GM21528 (cell line): ENCODE data around the gene CHD9NB.
"Not testable (repeated sequence)": the region's sequence is repeated elsewhere in the genome, so short reads cannot be mapped to it uniquely, and the experiment has no call there.

Experiments
- ATAC-seq: cut with Tn5 transposase; IDR thresholded peaks from one replicate; pipeline ENCODE4 v1.9.1; 2021; ENCODE audit warnings: mild to moderate bottlenecking, moderate library complexity; ENCODE audit not compliant: unreplicated experiment, low FRiP score

CHD9NB gene

DNA sequence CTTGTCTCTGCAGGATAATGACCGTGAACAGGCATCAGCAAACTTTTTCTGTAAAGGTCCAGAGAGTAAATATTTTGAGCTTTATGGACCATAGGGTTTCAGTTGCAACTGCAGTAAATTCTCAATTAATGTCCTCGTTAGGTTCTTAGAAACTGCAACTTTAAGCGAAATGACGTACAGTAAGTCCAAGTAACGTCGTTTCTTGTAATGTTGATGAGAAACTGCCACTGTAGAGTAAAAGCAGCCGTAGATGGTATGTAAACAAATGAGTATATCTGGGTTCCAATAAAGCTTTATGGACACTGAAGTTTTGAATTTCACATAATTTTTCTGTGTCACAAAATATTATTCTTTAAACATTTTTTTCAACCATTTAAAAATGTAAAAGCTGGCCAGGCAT, 7.0 kb upstream of the CHD9NB start:
- ATAC-seq, result no peak

DNA sequence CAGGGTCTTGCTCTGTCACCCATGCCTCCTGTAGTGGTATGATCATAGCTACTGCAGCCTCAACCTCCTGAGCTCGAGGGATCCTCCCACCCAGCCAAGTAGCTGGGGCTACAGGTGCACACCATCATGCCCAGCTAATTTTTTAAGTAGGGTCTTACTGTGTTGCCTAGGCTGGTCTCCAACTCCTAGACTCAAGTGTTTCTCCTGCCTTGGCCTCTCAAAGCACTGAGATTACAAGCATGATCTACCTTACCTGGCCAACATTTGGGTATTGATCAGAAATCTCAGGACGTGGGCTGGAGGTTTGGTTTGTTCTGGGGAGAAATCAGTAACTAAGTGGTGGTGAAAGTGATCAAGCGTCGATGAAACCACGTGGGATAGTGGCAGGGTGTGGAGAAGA, 6.2 kb upstream of the CHD9NB start:
- no peak for ATAC-seq

DNA sequence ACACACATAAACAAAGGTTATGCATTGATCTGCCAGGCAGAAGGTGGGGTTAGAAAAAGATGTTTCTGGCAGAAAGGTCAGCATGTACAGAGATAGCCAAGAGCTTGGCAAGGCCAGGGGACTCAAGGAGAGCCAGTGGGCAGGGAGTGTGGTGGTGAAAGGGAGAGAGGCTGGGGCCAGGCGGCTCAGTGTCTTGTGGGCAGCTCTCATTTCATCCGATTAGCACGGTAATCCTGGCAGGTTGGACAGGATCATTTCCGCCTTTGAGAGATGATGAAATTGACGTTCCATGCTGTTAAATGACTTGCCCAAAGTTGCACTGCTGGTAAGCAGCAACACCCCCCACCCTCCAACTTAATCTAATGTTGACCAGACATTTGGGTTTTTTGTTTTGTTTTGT, 5.7 kb upstream of the CHD9NB start:
- no peak for ATAC-seq

DNA sequence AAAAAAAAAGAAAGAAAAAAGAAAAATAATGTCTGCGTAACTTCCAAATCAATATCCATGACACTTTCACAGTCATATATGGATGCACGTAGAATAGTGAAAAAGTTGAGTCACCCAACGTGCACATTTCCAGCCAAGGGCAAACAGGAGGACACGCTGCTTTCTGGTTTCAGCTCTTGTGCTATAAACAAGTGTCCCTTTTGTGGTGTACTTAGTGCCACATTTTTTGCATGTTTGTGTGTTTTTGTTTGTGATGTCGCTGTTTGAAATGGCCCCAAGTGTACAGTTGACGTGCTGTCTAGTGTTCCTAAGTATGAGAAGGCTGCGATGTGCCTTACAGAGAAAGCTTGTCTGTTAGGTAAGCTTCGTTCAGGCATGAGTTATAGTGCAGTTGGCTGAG, 5.0 kb upstream of the CHD9NB start:
- ATAC-seq, result no peak

DNA sequence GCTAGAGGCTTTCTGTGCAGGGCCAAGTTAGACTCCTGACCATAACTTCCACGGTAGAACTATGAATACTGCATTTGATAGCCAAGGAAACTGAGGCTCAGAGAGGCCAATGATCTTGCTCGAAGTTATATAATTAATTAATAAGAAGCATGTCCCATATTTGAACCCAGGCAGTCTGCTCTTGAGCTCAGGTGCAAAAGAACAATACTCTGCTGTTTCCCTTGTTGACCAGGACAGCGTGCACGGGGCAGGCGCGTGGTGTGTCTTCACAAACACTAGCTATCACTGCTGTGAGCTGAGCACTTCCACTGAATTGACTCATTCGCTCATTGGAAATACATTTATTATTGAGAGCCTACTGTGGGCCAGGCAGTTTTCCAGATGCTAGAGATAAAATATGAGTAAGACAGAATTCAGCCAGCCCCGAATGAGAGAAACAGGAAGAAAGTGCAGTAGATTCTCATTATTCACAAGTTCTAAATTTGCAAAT, 3.7 kb upstream of the CHD9NB start:
- ATAC-seq, result no peak

DNA sequence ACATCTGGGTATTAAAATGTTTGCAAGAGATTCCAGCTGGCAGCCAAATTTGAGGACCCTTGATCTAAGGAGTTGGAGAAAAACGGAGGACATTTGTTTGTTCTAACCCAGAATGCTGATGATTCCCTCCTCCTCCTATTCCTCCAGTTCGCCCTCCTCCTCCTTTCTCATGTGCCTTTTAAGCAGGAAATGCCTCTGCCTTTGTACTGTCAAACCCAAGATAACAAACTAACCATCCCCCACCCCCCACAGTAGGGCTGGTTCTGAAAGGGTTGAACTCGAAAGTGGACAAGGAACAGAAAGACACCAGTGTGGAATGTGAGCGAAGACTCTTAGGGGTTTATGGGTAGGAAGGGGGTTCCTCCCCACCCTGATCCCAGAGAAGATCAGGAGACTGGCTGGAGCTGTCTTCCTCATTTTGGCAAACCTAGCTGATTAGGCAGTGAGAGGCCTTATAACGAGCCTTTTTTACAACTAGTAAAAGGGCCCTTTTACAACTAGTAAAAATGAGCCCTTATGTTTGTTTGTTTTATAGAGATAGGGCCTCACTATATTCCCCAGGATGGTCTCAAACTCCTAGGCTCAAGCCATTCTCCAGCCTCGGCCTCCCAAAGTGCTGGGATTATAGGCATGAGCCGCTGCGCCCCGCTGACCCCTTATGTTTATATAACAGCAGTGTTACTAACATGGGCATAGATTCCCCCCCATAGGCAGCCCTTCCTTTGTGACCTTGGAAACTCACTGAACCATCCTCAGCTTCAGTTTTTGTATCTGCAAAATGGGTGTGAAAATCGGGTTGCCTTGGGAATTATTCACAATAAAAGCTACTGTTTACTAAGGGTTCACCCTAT, 3.1 kb upstream of the CHD9NB start:
- ATAC-seq, result no peak

DNA sequence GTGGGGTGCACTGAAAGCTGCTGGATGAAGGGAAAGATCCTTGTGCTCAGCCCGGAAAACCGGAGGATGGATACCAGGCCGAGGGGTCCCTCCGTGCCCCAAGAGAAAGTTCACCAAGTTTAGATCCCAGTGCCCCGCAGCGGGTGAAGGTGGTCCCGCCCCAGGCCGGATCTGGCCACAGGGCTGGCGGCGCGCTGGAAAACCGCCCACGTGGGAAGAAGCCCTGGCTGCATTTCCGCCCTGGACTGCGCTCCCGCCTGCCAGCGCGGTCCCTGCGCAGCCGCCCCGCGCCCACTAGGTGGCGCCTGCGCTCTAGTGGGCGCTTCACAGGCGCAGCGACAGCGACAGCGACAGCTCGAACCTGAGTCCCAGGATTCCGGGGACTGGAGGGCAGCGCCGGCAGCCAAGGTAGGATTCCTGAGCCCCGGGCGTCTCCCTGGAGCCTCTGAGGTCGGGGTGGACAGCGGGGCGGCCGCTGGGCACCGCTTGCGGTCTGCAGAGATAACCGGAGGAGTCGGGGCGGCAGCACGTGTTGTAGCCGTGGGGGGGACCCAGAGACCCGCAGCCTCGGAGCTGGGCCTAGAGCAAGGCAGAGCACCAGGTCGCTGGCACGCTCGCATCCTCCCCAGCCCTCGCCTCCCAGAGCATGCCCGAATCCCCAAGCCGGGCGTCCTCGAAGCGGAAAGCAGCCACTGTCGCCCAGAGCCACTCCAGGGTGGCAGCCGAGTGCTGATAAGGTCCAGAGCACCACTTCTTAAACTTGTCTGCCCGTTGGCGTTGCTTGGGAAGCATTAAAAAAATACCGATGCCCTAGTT, 2.2 kb upstream of the CHD9NB start, which contains the start of gene CHD9:
TSS of gene CHD9 (plus strand) at position 322 of the 816 bp plus-strand sequence. CDS start 101,099 bp downstream, outside the sequence.
- ATAC-seq, result peak; percentile 87

DNA sequence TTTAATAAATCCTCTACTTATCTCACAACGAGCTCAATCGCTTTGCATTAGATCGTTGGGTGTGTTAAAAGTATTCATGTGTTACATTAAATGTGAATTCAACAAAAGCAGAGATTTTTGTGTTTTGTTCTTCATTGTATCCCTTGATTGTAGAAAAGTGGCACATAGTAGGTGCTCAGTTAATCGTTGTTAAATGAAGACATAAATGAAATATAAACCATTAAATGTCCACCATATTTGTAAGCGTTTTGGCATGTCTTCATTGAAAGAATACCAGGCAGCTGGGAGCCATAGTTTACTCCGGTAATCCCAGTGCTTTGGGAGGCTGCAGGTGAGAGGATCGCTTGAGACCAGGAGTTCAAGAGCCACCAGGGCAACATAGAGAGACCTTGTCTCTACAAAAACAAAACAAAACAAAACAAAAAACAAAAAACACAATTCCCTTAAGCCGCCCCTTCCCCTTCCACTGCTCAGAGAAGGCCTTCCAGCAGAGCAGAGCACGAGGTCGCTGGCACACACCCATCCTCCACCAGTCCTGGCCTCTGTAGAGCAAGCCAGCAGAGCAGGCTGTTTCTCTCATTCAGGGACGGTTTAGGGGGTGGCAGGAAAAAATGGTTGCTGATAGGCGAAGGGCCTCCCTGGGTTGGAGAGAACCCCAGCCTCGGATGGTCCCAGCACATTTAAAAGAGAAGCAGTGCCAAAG, 1.4 kb upstream of the CHD9NB start:
- ATAC-seq, result peak; percentile 34

DNA sequence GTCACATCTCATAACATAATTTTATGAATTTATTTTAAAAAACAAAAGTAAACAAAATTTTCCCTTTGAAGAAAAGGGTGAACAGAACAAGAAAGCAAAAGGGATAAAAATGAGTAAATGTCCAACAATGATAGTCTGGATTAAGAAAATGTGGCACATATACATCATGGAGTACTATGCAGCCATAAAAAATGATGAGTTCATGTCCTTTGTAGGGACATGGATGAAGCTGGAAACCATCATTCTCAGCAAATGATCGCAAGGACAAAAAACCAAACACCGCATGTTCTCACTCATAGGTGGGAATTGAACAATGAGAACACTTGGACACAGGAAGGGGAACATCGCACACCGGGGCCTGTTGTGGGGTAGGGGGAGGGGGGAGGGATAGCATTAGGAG, 1.4 kb downstream of the CHD9NB start:
- ATAC-seq, result not testable (repeated sequence)

DNA sequence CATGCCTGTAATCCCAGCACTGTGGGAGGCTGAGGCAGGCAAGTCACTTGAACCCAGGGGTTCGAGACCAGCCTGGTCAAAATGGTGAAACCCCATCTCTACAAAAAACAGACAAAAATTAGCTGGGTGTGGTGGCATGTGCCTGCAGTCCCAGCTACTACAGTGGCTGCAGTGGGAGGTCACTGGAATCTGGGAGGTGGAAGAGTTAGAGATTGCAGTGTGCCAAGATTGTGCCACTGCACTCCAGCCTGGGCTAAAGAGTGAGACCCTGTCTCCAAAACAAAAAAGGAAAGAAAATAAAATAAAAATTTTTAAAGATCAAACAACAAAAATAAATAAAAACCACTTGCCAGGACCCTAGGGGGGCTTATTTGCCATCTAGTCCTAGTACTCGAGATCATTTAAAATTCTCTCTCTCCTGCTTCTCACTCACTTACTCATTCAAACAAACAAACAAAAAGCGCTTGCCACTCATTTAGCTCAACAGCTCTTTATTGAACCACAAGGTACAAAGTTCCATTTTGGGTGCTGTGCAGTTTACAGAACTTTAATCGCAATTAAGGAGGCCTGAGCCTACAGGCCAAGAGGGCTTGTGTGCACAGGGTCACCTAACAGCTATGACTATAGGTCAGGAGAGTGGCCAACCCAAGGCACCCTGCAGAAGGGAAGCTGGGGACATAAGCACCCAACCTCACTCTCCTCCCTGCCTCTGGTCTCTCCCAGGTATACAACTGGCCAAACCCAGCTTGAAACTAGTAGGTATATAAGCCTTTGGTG, 4.4 kb downstream of the CHD9NB start:
- ATAC-seq, result no peak

DNA sequence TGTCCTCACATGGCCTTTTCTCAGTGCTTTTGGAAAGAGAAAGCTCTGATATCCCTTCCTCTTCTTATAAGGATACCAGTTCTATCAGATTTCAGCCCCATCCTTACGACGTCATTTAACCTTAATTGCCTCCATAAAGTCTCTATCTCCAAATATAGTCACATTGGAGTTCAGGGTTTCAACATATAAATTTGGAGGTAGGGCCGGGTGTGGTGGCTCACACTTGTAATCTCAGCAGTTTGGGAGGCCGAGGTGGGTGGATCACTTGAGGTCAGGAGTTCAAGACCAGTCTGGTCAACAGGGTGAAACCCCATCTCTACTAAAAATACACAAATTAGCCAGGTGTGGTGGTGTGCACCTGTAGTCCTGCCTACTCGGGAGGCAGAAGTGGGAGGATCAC, 5.2 kb downstream of the CHD9NB start:
- not testable (repeated sequence) for ATAC-seq

DNA sequence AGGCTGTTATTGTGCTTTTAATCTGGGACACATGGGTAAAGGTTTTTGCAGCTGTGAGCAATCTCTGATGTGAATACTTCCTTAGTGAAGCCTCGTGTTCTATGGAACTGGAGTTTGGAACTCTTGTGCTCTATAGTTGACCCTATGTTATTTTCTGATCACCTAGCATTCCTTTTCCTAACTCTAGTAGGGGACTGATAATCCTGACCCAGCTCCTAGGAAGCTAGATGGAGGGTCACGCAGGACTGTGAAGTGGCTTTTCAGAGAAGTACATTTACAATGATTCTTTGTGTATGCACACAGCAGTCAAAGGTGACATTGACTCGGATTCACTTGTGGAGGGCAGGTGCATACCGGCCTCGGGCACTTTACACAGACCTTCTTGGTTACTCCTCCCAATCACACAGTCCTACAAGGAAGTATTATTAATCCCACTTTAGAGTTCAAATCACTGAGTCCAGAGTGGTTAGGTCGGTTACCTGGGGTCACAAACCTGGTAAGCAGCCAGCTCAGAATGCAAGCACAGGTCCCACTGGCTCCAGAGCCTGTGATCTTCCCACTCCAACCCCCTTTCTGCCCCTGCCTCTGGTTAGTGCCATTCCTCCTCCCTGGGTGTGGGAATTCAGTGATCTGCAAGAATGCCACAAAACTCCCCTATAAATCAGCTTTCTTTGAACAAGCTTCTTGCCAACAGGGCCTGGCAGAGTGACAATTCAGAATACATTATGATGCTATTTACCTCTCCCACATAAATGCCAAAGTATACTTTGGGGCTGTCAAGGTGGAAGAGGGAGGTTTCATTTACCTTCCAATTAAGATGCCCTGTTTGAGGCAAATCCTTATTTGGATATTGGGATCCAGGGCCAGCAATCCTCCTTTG, 7.1 kb downstream of the CHD9NB start:
- ATAC-seq, result no peak

DNA sequence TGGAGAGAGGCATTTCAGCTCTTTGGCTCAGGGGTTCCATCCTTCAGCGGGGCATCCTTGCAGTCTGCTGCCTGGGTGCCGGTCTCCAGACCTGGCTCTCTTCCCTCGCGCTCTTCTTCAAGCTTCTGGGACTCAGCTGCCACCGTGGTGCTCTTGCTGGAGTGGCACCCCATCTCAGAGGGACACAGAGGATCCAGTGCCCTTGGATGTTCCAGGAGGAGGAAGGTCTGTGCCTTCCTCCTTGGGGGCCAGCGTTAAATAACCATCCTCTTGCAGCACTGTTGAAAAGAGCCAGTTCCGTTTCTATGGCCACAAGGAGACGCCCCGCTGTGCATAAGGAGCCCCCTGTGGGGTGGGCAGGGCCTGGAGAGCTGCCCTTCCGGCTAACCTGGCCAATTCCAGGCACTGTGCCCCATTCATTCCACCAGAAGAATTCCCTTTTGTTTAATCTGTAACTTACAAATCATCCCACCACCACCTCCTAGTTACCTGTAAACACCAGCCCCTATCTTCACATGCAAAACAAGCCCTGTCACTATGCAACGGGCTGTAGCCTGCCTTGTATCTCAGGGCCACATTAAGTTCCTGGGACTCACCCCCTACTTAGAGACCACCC, 8.6 kb downstream of the CHD9NB start:
- no peak for ATAC-seq

DNA sequence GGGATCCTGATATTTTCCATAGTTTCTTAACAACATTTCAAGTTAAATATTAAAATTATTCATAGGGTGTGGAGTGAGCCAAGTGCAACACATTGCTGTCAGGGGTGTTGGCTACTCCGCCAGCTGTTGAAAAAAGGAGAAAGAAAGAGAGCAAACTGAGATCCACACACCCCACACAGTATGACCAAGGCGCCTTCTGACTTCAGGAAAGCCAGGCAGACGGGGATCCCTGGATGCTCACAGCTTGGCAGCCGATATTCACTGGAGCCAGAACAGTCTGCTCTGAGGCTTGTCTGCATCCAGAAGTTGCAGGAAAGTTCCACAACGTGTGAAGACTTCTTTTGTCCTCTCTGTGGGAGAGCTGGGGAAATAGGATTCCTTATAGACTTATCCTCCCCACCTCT, 9.3 kb downstream of the CHD9NB start:
- no peak for ATAC-seq

DNA sequence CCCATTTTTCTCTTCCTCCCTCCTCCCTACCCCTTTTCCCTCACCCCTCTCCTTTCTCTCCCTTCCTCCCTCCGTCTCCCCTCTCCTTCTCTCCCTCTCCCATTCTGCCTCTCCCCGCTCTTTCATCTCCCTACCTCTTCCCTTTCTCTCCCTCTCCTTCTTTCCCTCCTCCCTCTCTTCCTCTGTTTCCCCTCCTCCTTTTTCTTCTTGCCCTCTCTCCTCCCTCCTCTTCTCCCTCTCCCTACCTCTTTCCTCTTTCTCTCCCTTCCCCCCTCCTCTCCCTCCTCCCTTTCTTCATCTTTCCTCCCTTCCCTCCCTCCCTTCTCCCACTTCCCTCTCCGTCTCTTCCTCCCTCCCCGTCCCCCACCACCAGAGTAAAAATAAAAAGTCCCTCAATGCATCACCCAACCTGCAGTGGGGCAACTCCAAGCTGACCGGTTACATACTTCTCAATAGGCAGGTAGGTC, 10.4 kb downstream of the CHD9NB start:
- no peak for ATAC-seq

DNA sequence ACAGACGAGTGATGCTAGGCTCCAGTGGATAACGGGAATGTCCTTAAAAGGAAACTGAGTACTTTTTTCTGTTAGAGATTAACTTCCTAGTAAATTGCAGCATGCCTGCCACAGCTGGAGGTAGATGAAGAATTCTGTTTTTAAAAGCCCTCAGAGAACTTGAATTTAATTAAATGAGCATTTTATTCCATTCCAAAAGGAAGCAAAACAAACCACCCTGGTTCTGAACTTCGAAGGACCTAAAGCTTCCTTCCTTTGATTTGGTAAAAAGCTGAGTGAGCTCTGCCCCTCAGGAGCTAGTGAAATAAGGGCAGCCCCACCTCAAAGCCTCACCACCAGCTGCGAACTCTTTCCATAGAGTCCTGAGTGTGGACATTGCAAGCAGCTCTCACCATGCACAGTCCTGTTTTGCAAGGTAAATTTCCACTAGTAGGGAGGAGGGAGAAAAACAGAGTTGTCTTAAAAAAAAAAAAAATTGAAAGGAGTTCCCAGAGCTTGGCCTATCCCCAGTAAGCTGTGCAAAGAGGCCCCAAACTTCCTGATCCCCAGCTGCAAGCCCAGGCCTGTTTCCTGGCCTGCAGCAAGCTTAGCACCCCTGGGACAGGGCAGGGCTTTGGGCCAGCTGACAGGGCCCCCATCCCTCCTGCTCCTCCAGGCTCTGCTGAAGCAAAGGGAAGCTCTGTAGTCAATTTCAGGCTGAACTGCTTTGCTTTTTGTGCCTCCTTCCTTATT, 11.2 kb downstream of the CHD9NB start:
- no peak for ATAC-seq

DNA sequence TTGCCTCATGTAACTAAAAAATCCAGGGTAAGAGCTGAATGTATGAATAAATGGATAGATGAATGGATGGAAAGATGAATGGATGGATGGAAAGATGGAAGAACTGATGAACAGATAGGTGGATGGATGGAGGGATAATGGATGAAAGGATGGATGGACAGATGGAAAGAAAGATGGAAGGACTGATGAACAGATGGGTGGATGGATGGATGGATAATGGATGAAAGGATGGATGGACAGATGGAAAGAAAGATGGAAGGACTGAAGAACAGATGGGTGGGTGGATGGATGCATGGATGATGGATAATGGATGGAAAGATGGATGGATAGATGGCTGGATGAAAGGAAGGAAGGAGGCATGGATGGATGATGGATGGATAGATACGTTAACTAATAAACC, 11.9 kb downstream of the CHD9NB start:
- ATAC-seq, result no peak

DNA sequence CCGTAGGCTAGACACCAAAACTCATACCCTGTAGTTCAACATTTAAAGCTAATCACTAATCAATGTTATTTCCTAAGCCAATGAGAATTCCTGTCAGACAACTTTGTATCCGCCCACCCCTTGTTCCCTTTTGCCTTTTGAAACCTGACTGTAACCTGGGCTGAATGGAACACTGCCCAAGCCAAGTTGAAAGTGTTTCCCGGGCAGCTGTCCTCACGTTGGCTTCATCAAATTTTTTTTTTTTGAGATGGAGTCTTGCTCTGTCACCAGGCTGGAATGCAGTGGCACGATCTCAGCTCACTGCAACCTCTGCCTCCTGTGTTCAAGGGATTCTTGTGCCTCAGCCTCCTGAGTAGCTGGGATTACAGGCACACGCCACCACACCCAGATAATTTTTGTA, 16.0 kb downstream of the CHD9NB start:
- not testable (repeated sequence) for ATAC-seq
